Measurements from ENCODE around the gene NCOA1.

NCOA1 gene

DNA sequence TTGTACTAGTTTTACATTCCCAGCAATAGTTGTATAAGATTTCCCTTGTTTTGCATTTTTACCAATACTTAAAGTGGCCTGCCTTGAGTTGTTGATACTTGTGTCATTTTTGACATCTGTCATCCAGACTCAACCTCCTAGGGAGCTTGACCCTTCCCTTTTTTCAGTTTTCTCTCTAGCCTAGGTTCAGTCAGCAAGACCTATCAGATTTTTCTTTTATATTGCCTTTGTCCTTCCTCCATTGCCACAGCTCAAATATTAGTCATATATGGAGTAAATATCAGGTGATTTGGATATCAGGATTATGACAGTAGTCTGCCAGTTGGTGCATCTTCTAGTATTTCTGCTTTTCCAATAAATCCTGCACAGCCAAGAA, 315.6 kb downstream of the NCOA1 start:
- DNase-seq, result no peak

- DNase-seq, result no peak
Measured at GRCh38 chr2:24809316-24810007, 318.4 kb downstream of the NCOA1 start.

DNA sequence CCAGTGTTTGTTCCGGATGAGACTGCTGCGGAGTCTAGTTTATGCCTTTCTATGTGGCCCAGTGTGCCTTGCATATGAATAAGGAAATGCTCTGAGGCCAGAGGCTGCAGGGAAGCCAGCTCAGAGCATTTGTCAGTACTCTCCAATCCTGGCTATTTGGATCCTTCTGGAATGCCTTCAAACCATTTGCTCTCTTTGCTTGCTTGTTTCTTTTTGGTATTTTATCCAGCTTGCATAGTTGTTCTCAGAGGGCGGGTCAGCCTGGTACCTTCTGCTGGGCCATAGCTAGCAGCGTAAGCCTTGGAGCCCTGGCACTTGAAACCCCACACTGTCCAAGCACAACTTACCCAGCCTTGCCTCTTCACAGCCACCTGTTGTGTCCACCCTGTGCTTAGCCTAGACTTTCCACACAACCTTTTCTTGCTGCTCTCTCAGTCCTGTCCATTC, 322.7 kb downstream of the NCOA1 start:
- no peak for DNase-seq

- DNase-seq, result no peak
Measured at GRCh38 chr2:24814516-24814915, 323.5 kb downstream of the NCOA1 start.

DNA sequence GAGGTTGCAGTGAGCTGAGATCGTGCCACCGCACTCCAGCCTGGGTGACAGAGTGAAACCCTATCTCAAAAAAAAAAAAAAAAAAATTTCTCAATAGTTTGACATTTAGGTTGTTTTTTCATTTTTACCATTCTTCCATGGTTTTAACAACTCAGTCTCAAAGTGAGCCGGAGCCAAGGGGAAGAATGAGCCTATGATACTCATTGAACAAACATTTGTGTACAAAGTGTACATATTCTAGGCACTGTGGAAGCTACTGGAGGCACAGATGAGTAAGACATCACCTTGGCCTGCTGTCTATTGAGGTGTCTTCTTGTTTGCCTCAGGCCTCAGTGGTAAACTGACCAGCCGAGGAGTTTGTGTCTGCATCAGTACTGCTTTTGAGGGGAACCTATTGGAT, 324.1 kb downstream of the NCOA1 start:
- no peak for DNase-seq

- DNase-seq, result no peak
Measured at GRCh38 chr2:24816404-24816803, 325.4 kb downstream of the NCOA1 start.

DNA sequence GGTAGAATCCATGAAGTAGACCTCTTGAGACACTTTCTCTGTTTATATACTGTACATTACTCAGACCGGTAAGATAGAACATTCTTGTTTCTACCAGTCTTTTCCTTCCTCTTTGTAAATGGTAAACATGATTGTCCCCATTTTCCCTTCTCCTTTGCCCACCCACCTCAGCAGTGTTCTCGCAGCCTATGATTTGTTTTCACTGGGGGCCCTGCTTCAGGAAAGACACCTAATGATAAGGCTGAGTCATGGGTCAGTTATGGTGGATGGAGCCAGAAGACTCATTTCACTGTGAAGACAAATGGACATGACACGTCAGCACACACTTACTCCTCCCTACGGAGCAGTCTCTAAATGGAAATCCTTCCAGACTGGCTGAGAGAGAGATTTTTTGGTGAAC, 325.8 kb downstream of the NCOA1 start:
- DNase-seq, result no peak

DNA sequence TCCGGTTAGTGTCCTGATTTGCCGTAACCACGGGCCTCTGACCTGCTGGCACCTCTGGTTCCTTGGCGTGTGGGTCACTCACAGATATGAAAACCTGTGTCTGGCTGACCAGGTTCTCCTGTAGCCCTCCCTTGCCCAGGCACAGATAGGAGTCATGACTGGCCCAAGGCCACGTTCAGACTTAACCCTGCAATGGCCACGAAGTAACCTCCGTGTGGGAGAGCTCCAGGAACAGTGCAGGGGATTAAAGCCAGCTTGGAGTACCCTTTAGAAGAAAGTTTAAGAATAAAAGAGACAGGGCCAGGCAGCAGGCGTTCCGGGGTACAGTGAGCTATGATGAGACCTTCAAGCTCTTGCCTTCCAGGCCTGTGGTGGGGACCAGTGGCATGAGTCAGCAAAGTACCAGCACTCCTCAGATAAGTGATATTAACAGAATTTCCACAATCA, 327.7 kb downstream of the NCOA1 start:
- DNase-seq, result no peak

GRCh38 chr2:24819442-24820174, 328.6 kb downstream of the NCOA1 start:
- no peak for DNase-seq

GRCh38 chr2:24820175-24820513, 329.1 kb downstream of the NCOA1 start:
- no peak for DNase-seq

All from NCI-H2081 treated with DMSO at 0.1 percent for 48 hours (cell line).